IPS-20b (cell line): ENCODE results near the gene LACRT.

Source experiments
- H3K27ac ChIP-seq: one replicate; pipeline ENCODE4 v1.5.1; 2013; ENCODE audit warnings: low read length
- H3K27me3 ChIP-seq: 2 replicates; pipeline ENCODE4 v1.6.1; 2013; ENCODE audit warnings: mild to moderate bottlenecking, low read length, inconsistent platforms; ENCODE audit not compliant: insufficient read depth
- H3K36me3 ChIP-seq: 2 replicates; pipeline ENCODE4 v1.6.1; 2013; ENCODE audit warnings: low read depth, mild to moderate bottlenecking, inconsistent platforms, low read length, moderate library complexity; ENCODE audit not compliant: insufficient read depth
- H3K4me1 ChIP-seq: 2 replicates; pipeline ENCODE4 v1.6.1; 2013; ENCODE audit warnings: mild to moderate bottlenecking, control low read depth, inconsistent platforms, low read length, moderate library complexity; ENCODE audit not compliant: insufficient read depth
- H3K4me3 ChIP-seq: 2 replicates; pipeline ENCODE4 v1.5.1; 2013; ENCODE audit warnings: mild to moderate bottlenecking, low read length, inconsistent platforms
- H3K9ac ChIP-seq: 2 replicates; pipeline ENCODE4 v1.6.1; 2013; ENCODE audit warnings: low read depth, mild to moderate bottlenecking, inconsistent platforms, low read length, moderate library complexity
- H3K9me3 ChIP-seq: 2 replicates; pipeline ENCODE4 v1.6.1; 2013; ENCODE audit warnings: mild to moderate bottlenecking, low read depth, low read length, inconsistent platforms; ENCODE audit not compliant: insufficient read depth

LACRT gene

GRCh38 chr12:54611715-54612149, 23.0 kb downstream of the LACRT start:
- peaks cover 72% of the 10 kb centered on the region for H3K27me3 ChIP-seq
- H3K27ac ChIP-seq, result no peak overlapping the region
- no peaks in the 10 kb centered on the region for H3K4me1 ChIP-seq
- H3K9me3 ChIP-seq, result no peaks in the 10 kb centered on the region
- H3K4me3 ChIP-seq, result no peak overlapping the region
- no peaks in the 10 kb centered on the region for H3K36me3 ChIP-seq
- no peak overlapping the region for H3K9ac ChIP-seq

GRCh38 chr12:54608769-54609168, 25.9 kb downstream of the LACRT start:
- Histone ChIP-seq H3K9me3 (no peaks in the 10 kb centered on the region), H3K4me1 (no peaks in the 10 kb centered on the region), H3K36me3 (no peaks in the 10 kb centered on the region), H3K4me3 (no peak overlapping the region), H3K27ac (no peak overlapping the region), H3K27me3 (peaks cover 49% of the 10 kb centered on the region), H3K9ac (no peak overlapping the region)

GRCh38 chr12:54608156-54608555, 26.5 kb downstream of the LACRT start:
- Histone ChIP-seq H3K36me3 (no peaks in the 10 kb centered on the region), H3K27ac (no peak overlapping the region), H3K9me3 (no peaks in the 10 kb centered on the region), H3K9ac (no peak overlapping the region), H3K4me3 (no peak overlapping the region), H3K4me1 (no peaks in the 10 kb centered on the region), H3K27me3 (peaks cover 47% of the 10 kb centered on the region)

GRCh38 chr12:54606556-54606955, 28.1 kb downstream of the LACRT start:
- H3K9me3 ChIP-seq, result no peaks in the 10 kb centered on the region
- H3K4me1 ChIP-seq, result no peaks in the 10 kb centered on the region
- H3K27me3 ChIP-seq, result peaks cover 31% of the 10 kb centered on the region
- H3K36me3 ChIP-seq, result no peaks in the 10 kb centered on the region
- H3K27ac ChIP-seq, result no peak overlapping the region
- H3K9ac ChIP-seq, result no peak overlapping the region
- H3K4me3 ChIP-seq, result no peak overlapping the region

- Histone ChIP-seq H3K9me3 (no peaks in the 10 kb centered on the region), H3K36me3 (no peaks in the 10 kb centered on the region), H3K27me3 (peaks cover 19% of the 10 kb centered on the region), H3K4me3 (no peak overlapping the region), H3K27ac (no peak overlapping the region), H3K4me1 (no peaks in the 10 kb centered on the region), H3K9ac (no peak overlapping the region)
Measured at GRCh38 chr12:54605138-54605970, 29.3 kb downstream of the LACRT start.

- Histone ChIP-seq H3K4me1 (no peaks in the 10 kb centered on the region), H3K9me3 (no peaks in the 10 kb centered on the region), H3K4me3 (no peak overlapping the region), H3K9ac (no peak overlapping the region), H3K36me3 (no peaks in the 10 kb centered on the region), H3K27me3 (peaks cover 10% of the 10 kb centered on the region), H3K27ac (no peak overlapping the region)
Measured at GRCh38 chr12:54604436-54604835, 30.3 kb downstream of the LACRT start.

GRCh38 chr12:54603872-54604271, 30.8 kb downstream of the LACRT start:
- Histone ChIP-seq H3K27ac (no peak overlapping the region), H3K9ac (no peak overlapping the region), H3K27me3 (peaks cover 4% of the 10 kb centered on the region; the same call in 1 of the 2 replicates)

GRCh38 chr12:54603173-54603814, 31.4 kb downstream of the LACRT start:
- no peaks in the 10 kb centered on the region; the same call in 1 of the 2 replicates for H3K27me3 ChIP-seq
- H3K9ac ChIP-seq, result no peak overlapping the region
- no peaks in the 10 kb centered on the region for H3K36me3 ChIP-seq
- H3K27ac ChIP-seq, result no peak overlapping the region
- H3K9me3 ChIP-seq, result no peaks in the 10 kb centered on the region
- H3K4me3 ChIP-seq, result no peak overlapping the region
- no peaks in the 10 kb centered on the region for H3K4me1 ChIP-seq

More at GRCh38 chr12:54603872-54604271, 30.8 kb downstream of the LACRT start:
- H3K9me3 ChIP-seq, result no peaks in the 10 kb centered on the region
- no peak overlapping the region for H3K4me3 ChIP-seq
- H3K36me3 ChIP-seq, result no peaks in the 10 kb centered on the region
- H3K4me1 ChIP-seq, result no peaks in the 10 kb centered on the region

- Histone ChIP-seq H3K27ac (no peak overlapping the region), H3K27me3 (no peaks in the 10 kb centered on the region; the same call in 1 of the 2 replicates), H3K4me3 (no peak overlapping the region), H3K9ac (no peak overlapping the region), H3K4me1 (no peaks in the 10 kb centered on the region), H3K36me3 (no peaks in the 10 kb centered on the region), H3K9me3 (no peaks in the 10 kb centered on the region)
Measured at GRCh38 chr12:54602661-54603060, 32.0 kb downstream of the LACRT start.

GRCh38 chr12:54601841-54602240, 32.9 kb downstream of the LACRT start:
- H3K36me3 ChIP-seq, result no peaks in the 10 kb centered on the region
- no peaks in the 10 kb centered on the region; the same call in 1 of the 2 replicates for H3K27me3 ChIP-seq
- no peak overlapping the region for H3K4me3 ChIP-seq
- no peaks in the 10 kb centered on the region for H3K9me3 ChIP-seq
- H3K4me1 ChIP-seq, result no peaks in the 10 kb centered on the region
- no peak overlapping the region for H3K27ac ChIP-seq
- no peak overlapping the region for H3K9ac ChIP-seq

- Histone ChIP-seq H3K27ac (no peak overlapping the region), H3K9ac (no peak overlapping the region), H3K4me1 (no peaks in the 10 kb centered on the region), H3K4me3 (no peak overlapping the region), H3K36me3 (no peaks in the 10 kb centered on the region), H3K27me3 (peaks cover 14% of the 10 kb centered on the region), H3K9me3 (no peaks in the 10 kb centered on the region)
Measured at GRCh38 chr12:54598970-54599369, 35.7 kb downstream of the LACRT start.

- peaks cover 25% of the 10 kb centered on the region for H3K27me3 ChIP-seq
Measured at GRCh38 chr12:54596526-54596946, 38.2 kb downstream of the LACRT start.

More at GRCh38 chr12:54596526-54596946, 38.2 kb downstream of the LACRT start:
- Histone ChIP-seq H3K4me1 (no peaks in the 10 kb centered on the region), H3K4me3 (no peak overlapping the region), H3K9ac (no peak overlapping the region), H3K9me3 (no peaks in the 10 kb centered on the region), H3K36me3 (no peaks in the 10 kb centered on the region), H3K27ac (no peak overlapping the region)
